Right atrium auricular region (tissue), 2 donors: ENCODE measurements around the gene RPUSD3. TPM values are rescaled to one million over a fixed set of nuclear protein-coding genes. Genes with fewer than 3 reads are reported as not detected.
"Not testable (repeated sequence)": the region's sequence is repeated elsewhere in the genome, so short reads cannot be mapped to it uniquely, and the experiment has no call there.

Source experiments
- DNase-seq: peaks from one replicate; pipeline ENCODE4 v3.0.0-alpha.2; 2019; ENCODE audit warnings: low spot score
- H3K27ac ChIP-seq, 2 donors: fragments of 200-600 bp; sonication (generic); 1 replicate in 1 of 2; 2 replicates in 1 of 2; pipeline ENCODE4 v1.5.1; 2016 to 2019
- H3K27me3 ChIP-seq, 2 donors: fragments of 200-600 bp; sonication (generic); one replicate each; pipeline versions ENCODE4 v1.5.1 to v1.6.0; 2017 to 2019
- H3K36me3 ChIP-seq: fragments of 200-600 bp; sonication (generic); one replicate; pipeline ENCODE4 v1.5.1; 2016
- H3K4me1 ChIP-seq, 2 donors: fragments of 200-600 bp; sonication (generic); one replicate each; pipeline versions ENCODE4 v1.5.1 to v1.6.0; 2017 to 2019
- H3K4me3 ChIP-seq, 2 donors: fragments of 200-600 bp; sonication (generic); 1 replicate in 1 of 2; 2 replicates in 1 of 2; pipeline ENCODE4 v1.5.1; 2017 to 2019; ENCODE audit warnings: mild to moderate bottlenecking in 1 of 2, moderate library complexity in 1 of 2
- H3K9me3 ChIP-seq, 2 donors: fragments of 200-600 bp; sonication (generic); one replicate each; pipeline ENCODE4 v1.5.1; 2019
- CTCF ChIP-seq, 2 donors: fragments of 200-600 bp; sonication (generic); IDR thresholded peaks; one replicate each; pipeline ENCODE4 v1.5.1; 2019; ENCODE audit warnings: antibody characterized with exemption in 2 of 2
- total RNA-seq, 2 donors: library from RNA; depleted of rRNA; stranded (reverse); fragments of >200 nt; gene quantifications; one replicate each; pipeline ENCODE4 v1.1.0, GENCODE V29; 2016

RPUSD3 gene
- total RNA-seq, 2 donors from 2014 or later: 46.7 to 55.2 TPM

DNA sequence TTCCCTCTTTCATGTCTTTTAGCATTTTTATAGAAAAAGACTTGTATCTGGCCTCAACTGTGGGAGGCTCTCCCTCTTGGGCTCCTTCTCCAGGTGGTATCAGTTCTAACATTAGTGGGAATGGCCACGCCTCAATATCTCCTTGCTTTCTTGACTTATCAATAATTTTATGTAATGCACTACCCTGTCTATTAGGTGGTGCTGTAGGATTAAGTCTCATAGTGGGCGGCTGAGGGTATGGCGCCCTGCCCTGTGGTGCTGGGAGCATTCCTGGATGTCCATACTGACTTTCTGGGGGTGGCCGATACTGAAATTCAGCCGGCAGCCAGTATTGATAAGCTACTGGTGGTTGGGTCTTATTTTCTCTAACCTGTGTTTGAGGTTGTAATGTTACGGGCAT is 8.7 kb upstream of the RPUSD3 start:
- no peaks in the 10 kb centered on the region for H3K27me3 ChIP-seq
- H3K4me3 ChIP-seq: no peak overlapping the region
- no peaks in the 10 kb centered on the region for H3K9me3 ChIP-seq
- DNase-seq: no peak
- no peak for TF ChIP-seq CTCF (IDR thresholded peaks at IDR 0.05)
- H3K36me3 ChIP-seq: no peaks in the 10 kb centered on the region
- no peaks in the 10 kb centered on the region for H3K4me1 ChIP-seq
- H3K27ac ChIP-seq: no peak overlapping the region

- not testable (repeated sequence) for H3K4me1 ChIP-seq, DNase-seq, H3K4me3 ChIP-seq, H3K27me3 ChIP-seq, H3K9me3 ChIP-seq, H3K27ac ChIP-seq, H3K36me3 ChIP-seq
Measured at GRCh38 chr3:9851926-9852325, 8.1 kb upstream of the RPUSD3 start.

DNA sequence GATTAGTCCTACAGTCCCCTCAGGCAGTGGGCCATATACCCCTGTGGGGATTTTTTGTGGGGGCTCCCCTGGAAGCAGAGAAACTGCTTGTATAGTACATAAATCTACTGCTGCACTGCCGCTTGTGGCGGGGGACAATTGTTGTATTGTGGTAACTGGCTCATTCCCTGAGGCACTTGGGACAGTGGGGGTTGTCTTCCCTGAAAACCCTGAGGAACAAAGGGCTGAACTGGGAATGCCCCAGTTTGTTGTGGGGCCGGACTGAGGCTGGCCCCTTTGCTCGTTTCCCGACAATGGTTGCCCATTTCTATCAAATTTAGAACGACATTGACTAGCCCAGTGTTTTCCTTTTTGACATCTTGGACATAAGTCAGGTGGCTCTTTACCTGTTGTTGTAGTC is 7.6 kb upstream of the RPUSD3 start:
- H3K4me3 ChIP-seq, H3K4me1 ChIP-seq, H3K27ac ChIP-seq, H3K9me3 ChIP-seq, H3K36me3 ChIP-seq, DNase-seq, H3K27me3 ChIP-seq: not testable (repeated sequence)

DNA sequence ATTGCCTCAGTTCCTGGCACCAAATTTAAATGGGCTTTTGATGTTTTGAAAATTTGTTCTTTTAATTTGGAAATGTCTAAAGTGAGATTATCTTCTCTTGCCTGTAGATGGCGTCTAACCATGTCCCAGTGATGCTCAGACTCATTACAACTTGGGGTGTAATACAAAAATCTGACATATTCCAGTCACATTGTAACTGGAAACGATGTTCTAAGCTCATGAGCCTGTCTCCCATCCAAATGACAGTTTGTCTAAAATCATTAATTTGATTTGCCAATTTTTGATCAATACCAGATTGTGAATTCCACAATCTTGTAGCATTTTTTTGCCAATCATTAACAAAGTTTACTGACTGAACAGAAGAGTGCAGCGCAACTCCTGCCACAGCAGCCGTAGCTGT is 5.1 kb upstream of the RPUSD3 start:
- not testable (repeated sequence) for H3K4me1 ChIP-seq, DNase-seq, H3K4me3 ChIP-seq, H3K27me3 ChIP-seq, H3K9me3 ChIP-seq, H3K36me3 ChIP-seq, H3K27ac ChIP-seq
- peak; percentile 38 to 64 for TF ChIP-seq CTCF (IDR thresholded peaks at IDR 0.05)

GRCh38 chr3:9847870-9848269 is 4.1 kb upstream of the RPUSD3 start:
- H3K9me3 ChIP-seq, H3K27ac ChIP-seq, H3K4me1 ChIP-seq, DNase-seq, H3K36me3 ChIP-seq, H3K27me3 ChIP-seq, H3K4me3 ChIP-seq: not testable (repeated sequence)

GRCh38 chr3:9846931-9847488 is 3.2 kb upstream of the RPUSD3 start:
- Histone ChIP-seq H3K4me3 (no peak overlapping the region), H3K36me3 (no peaks in the 10 kb centered on the region), H3K27me3 (no peaks in the 10 kb centered on the region), H3K27ac (no peak overlapping the region), H3K4me1 (peaks cover 0 to 11% of the 10 kb centered on the region in 2 donors), H3K9me3 (no peaks in the 10 kb centered on the region)
- no peak for TF ChIP-seq CTCF (IDR thresholded peaks at IDR 0.05)
- DNase-seq: no peak

DNA sequence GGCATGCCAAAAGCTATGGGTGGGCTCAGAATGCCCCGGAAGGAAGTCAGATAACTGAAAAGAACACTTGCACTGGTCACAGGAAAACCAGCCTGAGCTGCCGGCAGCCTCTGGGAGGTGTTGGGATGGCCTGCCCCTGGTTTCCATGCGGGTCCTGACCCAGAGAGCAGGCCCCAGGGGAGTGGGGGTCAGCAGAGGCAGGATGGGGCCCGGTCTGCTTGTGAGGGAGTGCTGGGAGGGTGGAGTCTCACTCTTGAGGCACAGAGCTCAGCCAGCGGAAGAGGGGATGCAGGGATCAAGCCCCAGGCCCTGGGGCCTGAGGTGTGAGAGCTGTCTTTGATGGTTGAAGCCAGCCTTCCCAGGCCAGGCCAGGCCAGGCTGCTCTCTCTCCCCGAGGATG is 2.4 kb upstream of the RPUSD3 start:
- no peak for TF ChIP-seq CTCF (IDR thresholded peaks at IDR 0.05)
- no peaks in the 10 kb centered on the region for H3K27me3 ChIP-seq
- H3K4me3 ChIP-seq: no peak overlapping the region
- no peaks in the 10 kb centered on the region for H3K9me3 ChIP-seq
- DNase-seq: no peak
- H3K4me1 ChIP-seq: peaks cover 0 to 11% of the 10 kb centered on the region in 2 donors
- H3K27ac ChIP-seq: no peak overlapping the region
- H3K36me3 ChIP-seq: peaks cover 5% of the 10 kb centered on the region
